Activated CD8-positive, alpha-beta T cell treated with anti-CD3 and anti-CD28 coated beads for 36 hours (primary cell): ENCODE data around the gene TTC19. TPM values are rescaled to one million over a fixed set of nuclear protein-coding genes. Genes with fewer than 3 reads are reported as not detected.

Experiments
- ATAC-seq: fragments of 200-7000 bp; cut with Tn5 transposase; one replicate; pipeline ENCODE4 v1.10.0; 2021; ENCODE audit warnings: mild to moderate bottlenecking, moderate library complexity
- CTCF ChIA-PET: fragments of 350-600 bp; sonication (Branson Sonifier 250); formaldehyde crosslinking; loops from one replicate; lab custom pipeline; 2021; ENCODE audit warnings: antibody characterized with exemption; lab: Charles Lee
- POLR2A ChIA-PET: fragments of 350-600 bp; sonication (Branson Sonifier 250); formaldehyde crosslinking; loops from one replicate; lab custom pipeline; 2021; ENCODE audit warnings: antibody characterized with exemption; lab: Charles Lee
- DNase-seq: peaks from one replicate; pipeline ENCODE4 v3.0.0-alpha.2; 2020
- H3K27ac Mint-ChIP-seq: one replicate; pipeline ENCODE4 v1.8.0; 2021; ENCODE audit warnings: mild to moderate bottlenecking, mixed read lengths
- H3K27me3 Mint-ChIP-seq: one replicate; pipeline ENCODE4 v1.8.0; 2021; ENCODE audit warnings: mixed read lengths
- H3K36me3 Mint-ChIP-seq: one replicate; pipeline ENCODE4 v1.8.0; 2021; ENCODE audit warnings: low read depth, mixed read lengths
- H3K4me1 Mint-ChIP-seq: one replicate; pipeline ENCODE4 v1.8.0; 2021; ENCODE audit warnings: low read depth, mixed read lengths
- H3K4me3 Mint-ChIP-seq: one replicate; pipeline ENCODE4 v1.8.0; 2021; ENCODE audit warnings: mild to moderate bottlenecking, moderate library complexity, mixed read lengths
- H3K9me3 Mint-ChIP-seq: one replicate; pipeline ENCODE4 v1.8.0; 2021; ENCODE audit warnings: mixed read lengths
- CTCF ChIP-seq: fragments of 200-600 bp; IDR thresholded peaks from one replicate; pipeline ENCODE4 v1.8.0; 2022; ENCODE audit warnings: antibody characterized with exemption, mild to moderate bottlenecking
- intact Hi-C: fragments of 100-400 bp; cut with micrococcal nuclease; formaldehyde crosslinking; loops from one replicate; pipeline ENCODE4 v1.10.0; 2022
- total RNA-seq, 2 experiments: library from RNA; stranded (reverse); gene quantifications; one replicate each; pipeline ENCODE4 v1.2.3, GENCODE V29; 2021

Gene TTC19
- total RNA-seq, 2 experiments from 2014 or later: 24.7 to 26.0 TPM

- no peak for TF ChIP-seq CTCF
- Mint-ChIP-seq H3K36me3 (peaks cover 70% of the 10 kb centered on the region), H3K4me1 (peaks cover 44% of the 10 kb centered on the region), H3K9me3 (no peaks in the 10 kb centered on the region), H3K27me3 (no peaks in the 10 kb centered on the region), H3K27ac (peak overlapping the region; percentile 50), H3K4me3 (no peak overlapping the region)
- DNase-seq (no peak), ATAC-seq (no peak)
- CTCF ChIA-PET: interaction anchor here (1.2 to 1.9 kb wide), 2 partner anchors 11 to 19 kb away, joined by 3 to 5 read pairs; no protein-coding TSS in a partner anchor
- intact Hi-C loops: no loop called here
- POLR2A ChIA-PET: interaction anchor here (1.0 to 1.2 kb wide), 2 partner anchors 19 to 58 kb away, joined by 3 read pairs; no protein-coding TSS in a partner anchor
Observed at GRCh38 chr17:16023881-16024280, 24.3 kb downstream of the TTC19 start.

GRCh38 chr17:16025202-16025601 is 25.6 kb downstream of the TTC19 start:
- ChIA-PET CTCF (interaction anchor here (1.4 kb wide), 1 partner anchor 14 kb away, joined by 3 read pairs; no protein-coding TSS in a partner anchor), POLR2A (interaction anchor here (0.9 to 1.5 kb wide), 4 partner anchors 8 to 26 kb away, joined by 3 to 6 read pairs (median 4); partner anchors contain the start of genes TTC19 and ZSWIM7)
- H3K36me3 Mint-ChIP-seq: peaks cover 70% of the 10 kb centered on the region
- no peak for TF ChIP-seq CTCF
- DNase-seq (no peak), ATAC-seq (no peak)
- intact Hi-C loops: no loop called here
- no peak overlapping the region for H3K4me3 Mint-ChIP-seq
- peak overlapping the region; percentile 68 for H3K27ac Mint-ChIP-seq
- H3K27me3 Mint-ChIP-seq: no peaks in the 10 kb centered on the region
- H3K4me1 Mint-ChIP-seq: peaks cover 49% of the 10 kb centered on the region
- no peaks in the 10 kb centered on the region for H3K9me3 Mint-ChIP-seq

- intact Hi-C loops: no loop called here
- H3K4me1 Mint-ChIP-seq: peaks cover 44% of the 10 kb centered on the region
- POLR2A ChIA-PET: interaction anchor here (0.6 to 1.1 kb wide), 3 partner anchors 11 to 28 kb away, joined by 3 to 6 read pairs (median 5); partner anchors contain the start of genes TTC19 and ZSWIM7
- CTCF ChIA-PET: interaction anchor here (1.2 to 2.2 kb wide), 2 partner anchors 11 to 73 kb away, joined by 4 to 8 read pairs; no protein-coding TSS in a partner anchor
- no peak for ATAC-seq
- H3K9me3 Mint-ChIP-seq: no peaks in the 10 kb centered on the region
- no peak for TF ChIP-seq CTCF
- H3K27me3 Mint-ChIP-seq: no peaks in the 10 kb centered on the region
- H3K36me3 Mint-ChIP-seq: peaks cover 74% of the 10 kb centered on the region
- H3K27ac Mint-ChIP-seq: peak overlapping the region; percentile 97
- DNase-seq: no peak
- peak overlapping the region; percentile 65 for H3K4me3 Mint-ChIP-seq
Observed at GRCh38 chr17:16026895-16027294, 27.3 kb downstream of the TTC19 start.

- peaks cover 77% of the 10 kb centered on the region for H3K36me3 Mint-ChIP-seq
- H3K4me3 Mint-ChIP-seq: peak overlapping the region; percentile 65
- peak; percentile 81 for DNase-seq
Observed at GRCh38 chr17:16027708-16028584, 28.3 kb downstream of the TTC19 start.

More at GRCh38 chr17:16027708-16028584, 28.3 kb downstream of the TTC19 start:
- ATAC-seq: peak; percentile 98
- POLR2A ChIA-PET: interaction anchor here (1.1 kb wide), 1 partner anchor 29 kb away, joined by 6 read pairs; the partner anchor contains the start of genes TTC19 and ZSWIM7
- TF ChIP-seq CTCF: peak; percentile 21
- Mint-ChIP-seq H3K27me3 (no peaks in the 10 kb centered on the region), H3K9me3 (no peaks in the 10 kb centered on the region), H3K27ac (peak overlapping the region; percentile 97), H3K4me1 (peaks cover 41% of the 10 kb centered on the region)
- CTCF ChIA-PET: interaction anchor here (0.7 to 2.2 kb wide), 4 partner anchors 10 to 72 kb away, joined by 3 to 8 read pairs (median 4); partner anchors contain the start of genes TTC19 and ZSWIM7
- intact Hi-C loops: no loop called here
